ENCODE results near the gene BFSP2. TPM values are rescaled to one million over a fixed set of nuclear protein-coding genes. Genes with fewer than 3 reads are reported as not detected.

The BFSP2 gene
- total RNA-seq, 1 experiment from 2014 or later = not detected

DNA sequence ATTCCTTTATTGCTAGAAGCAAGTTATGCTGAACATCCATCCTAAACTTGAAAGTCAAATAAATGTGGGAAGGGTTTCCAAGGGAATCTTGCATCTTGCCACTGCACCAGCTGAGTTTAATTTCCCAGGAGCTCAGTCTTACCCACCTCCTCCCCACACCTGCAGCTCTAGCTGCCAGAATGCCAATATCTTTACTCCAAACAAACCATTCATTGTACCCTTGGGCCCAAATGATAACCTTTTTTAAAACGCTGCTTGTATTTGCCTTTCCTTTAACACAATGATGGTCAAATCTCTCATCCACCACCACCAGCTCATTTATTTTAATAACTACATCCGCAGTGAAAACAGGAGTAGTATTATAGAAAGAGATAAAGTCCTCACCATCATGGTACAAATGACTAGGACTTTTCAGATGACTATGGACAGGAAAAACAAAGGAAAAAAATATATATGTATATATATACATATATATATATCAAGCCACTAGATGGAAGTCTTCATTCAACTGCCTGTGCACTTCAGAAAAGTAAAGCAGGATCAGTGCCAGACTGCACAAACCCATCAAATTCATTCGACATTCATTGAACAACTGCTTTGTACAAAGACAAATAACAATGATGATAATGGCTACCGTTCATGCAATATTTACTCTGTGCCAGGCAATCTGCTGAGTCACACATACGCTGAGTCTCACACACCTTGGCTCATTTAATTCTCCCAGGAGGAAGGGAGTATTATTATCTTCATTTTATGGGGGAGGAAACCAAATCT, 44.0 kb downstream of the BFSP2 start:
- peaks cover 23% of the 10 kb centered on the region for H3K4me1 ChIP-seq (replicated peaks)
- peak in 1 of 2 experiments; percentile 76 for DNase-seq (ENCODE audit: low read depth in 1 of 2, low spot score in 2 of 2)
- H3K9me3 ChIP-seq (replicated peaks) = no peaks in the 10 kb centered on the region
- H3K4me3 ChIP-seq = no peak overlapping the region
- H3K27ac ChIP-seq = peak overlapping the region; percentile 64
- no peaks in the 10 kb centered on the region for H3K27me3 ChIP-seq (replicated peaks)
- H3K36me3 ChIP-seq = no peaks in the 10 kb centered on the region

DNA sequence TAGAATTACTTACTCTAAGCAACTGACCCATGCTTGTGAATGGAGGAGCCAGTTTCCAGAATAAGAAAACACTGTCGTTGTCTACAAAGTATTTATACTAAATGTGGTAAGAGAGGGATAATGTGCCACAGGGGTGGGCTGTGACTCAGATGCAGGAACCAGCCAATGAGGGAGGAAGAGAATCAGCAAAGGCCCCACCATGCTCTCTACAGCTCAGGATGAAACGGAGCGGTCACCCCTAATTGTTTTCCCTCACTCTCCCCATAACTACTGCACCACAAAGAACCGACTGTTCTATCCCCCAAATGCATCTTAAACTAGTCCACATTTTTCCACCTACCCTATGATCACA, 44.5 kb downstream of the BFSP2 start:
- H3K4me3 ChIP-seq = no peak overlapping the region
- no peaks in the 10 kb centered on the region for H3K36me3 ChIP-seq
- peak in 1 of 2 experiments; percentile 59 for DNase-seq (ENCODE audit: low read depth in 1 of 2, low spot score in 2 of 2)
- H3K9me3 ChIP-seq (replicated peaks) = no peaks in the 10 kb centered on the region
- H3K27ac ChIP-seq = peak overlapping the region; percentile 64
- peaks cover 23% of the 10 kb centered on the region for H3K4me1 ChIP-seq (replicated peaks)
- H3K27me3 ChIP-seq (replicated peaks) = no peaks in the 10 kb centered on the region

DNA sequence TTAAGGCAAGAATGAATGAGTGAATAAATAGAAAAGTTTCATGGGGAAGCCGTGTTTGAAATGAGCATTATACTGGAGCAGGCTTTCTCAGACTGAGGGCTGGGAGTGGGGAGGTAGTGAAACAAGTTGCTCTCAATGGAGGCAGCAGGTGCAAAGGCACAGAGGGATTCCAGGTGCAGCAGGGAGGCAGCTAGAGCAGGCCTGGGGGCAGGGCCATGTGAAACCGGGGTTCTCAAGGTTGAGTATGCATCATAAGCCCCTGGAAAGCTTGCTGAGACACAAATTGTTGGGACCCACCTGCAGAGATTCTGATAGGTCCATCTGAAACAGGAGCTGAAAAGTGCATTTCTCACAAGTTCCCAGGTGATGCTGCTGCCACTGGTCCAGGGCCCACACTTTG, 45.3 kb downstream of the BFSP2 start:
- H3K9me3 ChIP-seq (replicated peaks) = no peaks in the 10 kb centered on the region
- no peaks in the 10 kb centered on the region for H3K36me3 ChIP-seq
- no peak for DNase-seq (ENCODE audit: low read depth in 1 of 2, low spot score in 2 of 2)
- no peaks in the 10 kb centered on the region for H3K27me3 ChIP-seq (replicated peaks)
- H3K4me1 ChIP-seq (replicated peaks) = peaks cover 24% of the 10 kb centered on the region
- no peak overlapping the region for H3K4me3 ChIP-seq
- no peak overlapping the region for H3K27ac ChIP-seq

DNA sequence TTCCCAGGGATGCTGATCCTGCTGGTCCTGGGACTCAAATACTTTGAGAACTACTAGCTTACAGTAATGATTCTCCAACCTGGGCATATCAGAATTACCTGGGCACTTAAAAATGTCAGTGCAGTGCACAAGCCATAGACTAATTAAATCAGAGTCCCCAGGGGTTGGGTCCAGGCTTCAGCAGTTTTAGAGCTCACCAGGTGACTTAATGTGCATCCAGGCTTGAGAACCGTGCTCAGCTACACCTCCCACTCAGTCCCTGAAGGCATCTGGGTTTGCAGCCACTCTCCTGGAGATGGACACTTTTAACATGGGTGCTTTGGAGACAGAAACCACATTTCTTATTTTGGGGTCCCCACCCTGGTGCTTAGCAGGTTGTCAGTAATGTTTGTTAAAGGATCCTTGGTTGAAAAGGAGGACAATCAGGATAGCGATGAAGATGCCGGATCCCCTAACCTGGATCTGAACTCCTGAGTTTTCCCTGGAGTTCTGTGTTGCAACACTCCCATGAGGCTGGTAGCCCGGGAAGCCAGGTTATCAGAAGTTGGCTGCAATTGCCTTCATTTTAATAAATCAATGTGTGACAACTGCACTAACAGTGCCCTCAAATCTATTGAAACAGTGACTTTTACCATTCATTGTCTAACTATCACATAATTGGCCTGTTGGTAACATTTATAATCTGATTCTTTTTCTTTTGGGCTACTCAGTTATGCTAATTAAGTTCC, 48.1 kb downstream of the BFSP2 start:
- H3K9me3 ChIP-seq (replicated peaks) = no peaks in the 10 kb centered on the region
- no peak overlapping the region for H3K27ac ChIP-seq
- H3K4me3 ChIP-seq = no peak overlapping the region
- H3K27me3 ChIP-seq (replicated peaks) = no peaks in the 10 kb centered on the region
- H3K4me1 ChIP-seq (replicated peaks) = peaks cover 27% of the 10 kb centered on the region
- DNase-seq (ENCODE audit: low read depth in 1 of 2, low spot score in 2 of 2) = no peak
- H3K36me3 ChIP-seq = no peaks in the 10 kb centered on the region

DNA sequence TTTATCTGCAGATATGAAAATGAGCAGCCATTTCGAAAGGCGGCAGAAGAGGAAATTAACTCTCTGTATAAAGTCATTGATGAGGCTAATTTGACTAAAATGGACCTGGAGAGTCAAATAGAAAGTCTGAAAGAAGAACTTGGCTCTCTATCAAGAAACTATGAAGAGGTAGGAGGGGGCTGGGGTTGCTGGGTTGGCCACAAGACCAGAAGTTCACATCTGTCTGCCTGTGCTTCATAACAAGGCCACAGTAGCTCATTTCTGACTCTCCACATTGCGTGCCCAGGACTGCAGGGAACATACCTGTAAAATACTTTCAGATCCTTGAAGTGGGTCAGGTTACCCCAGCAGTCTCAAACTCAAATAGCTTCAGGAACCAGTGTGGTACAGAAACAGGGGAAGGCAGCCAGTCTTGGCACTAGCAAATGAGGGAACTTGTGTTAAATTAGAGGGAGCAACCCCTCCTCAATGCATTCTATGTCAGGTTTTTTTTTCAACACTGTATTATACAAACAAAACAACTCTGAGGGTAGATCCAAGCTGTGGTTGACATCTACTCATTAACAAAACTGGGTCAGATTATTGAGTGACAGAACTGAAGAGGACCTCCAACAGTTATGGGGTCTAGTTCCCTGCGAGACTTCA, 48.7 kb downstream of the BFSP2 start:
- H3K27ac ChIP-seq = no peak overlapping the region
- H3K4me3 ChIP-seq = no peak overlapping the region
- no peak for DNase-seq (ENCODE audit: low read depth in 1 of 2, low spot score in 2 of 2)
- no peaks in the 10 kb centered on the region for H3K27me3 ChIP-seq (replicated peaks)
- H3K9me3 ChIP-seq (replicated peaks) = no peaks in the 10 kb centered on the region
- no peaks in the 10 kb centered on the region for H3K36me3 ChIP-seq
- peaks cover 29% of the 10 kb centered on the region for H3K4me1 ChIP-seq (replicated peaks)

DNA sequence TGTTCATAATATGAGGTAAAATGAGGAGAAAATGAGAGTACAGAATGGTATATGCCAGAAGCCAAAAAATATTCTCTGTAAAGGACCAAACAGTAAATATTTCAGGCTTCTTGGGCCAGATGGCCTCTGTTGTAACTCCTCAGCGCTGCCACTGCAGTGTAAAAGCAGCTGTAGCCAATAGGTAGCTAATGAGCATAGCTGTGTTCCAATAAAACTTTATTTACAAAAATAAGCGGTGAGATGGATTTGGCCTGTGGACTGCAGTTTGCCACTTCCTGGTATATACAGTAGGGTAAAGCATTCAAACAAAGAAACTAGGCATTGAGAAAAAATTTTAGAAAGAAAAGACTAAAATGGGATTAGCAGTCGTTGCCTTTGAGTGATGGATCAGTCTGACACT, 51.5 kb downstream of the BFSP2 start:
- H3K27me3 ChIP-seq (replicated peaks) = no peaks in the 10 kb centered on the region
- no peak overlapping the region for H3K4me3 ChIP-seq
- no peak overlapping the region for H3K27ac ChIP-seq
- H3K36me3 ChIP-seq = no peaks in the 10 kb centered on the region
- peaks cover 21% of the 10 kb centered on the region for H3K4me1 ChIP-seq (replicated peaks)
- no peaks in the 10 kb centered on the region for H3K9me3 ChIP-seq (replicated peaks)
- DNase-seq (ENCODE audit: low read depth in 1 of 2, low spot score in 2 of 2) = no peak

DNA sequence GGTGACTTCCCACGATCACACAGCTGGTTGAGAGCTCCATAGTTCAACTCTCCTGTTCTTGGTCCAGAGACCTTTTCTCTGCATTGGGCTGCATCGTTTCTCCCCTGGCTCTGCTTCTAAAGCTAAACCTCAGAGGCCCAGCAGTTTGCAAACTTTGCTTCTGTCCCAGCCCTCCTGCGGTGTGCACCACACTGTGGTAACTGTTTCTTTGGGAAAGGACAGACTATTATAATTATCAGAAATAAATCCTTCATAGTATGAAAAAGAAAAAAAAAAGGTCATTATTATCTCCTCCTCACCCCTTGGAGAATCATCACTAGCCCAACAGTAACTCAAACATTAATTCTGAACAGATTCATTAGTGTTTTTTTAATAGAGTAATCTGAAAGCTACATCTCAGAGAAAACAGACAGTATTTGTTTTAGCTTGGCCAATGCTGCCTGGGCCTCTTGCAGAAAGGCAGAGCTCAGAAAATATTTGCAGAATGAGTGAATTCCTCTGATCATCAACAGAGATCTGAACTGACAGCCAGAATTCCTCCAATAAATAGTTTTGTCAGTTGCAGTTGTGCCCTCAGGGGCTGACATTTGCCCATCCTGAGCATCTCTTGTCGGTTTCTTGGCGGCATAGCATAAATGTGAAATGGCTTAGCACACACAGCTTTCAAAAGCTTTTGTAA, 52.9 kb downstream of the BFSP2 start:
- H3K4me3 ChIP-seq = no peak overlapping the region

DNA sequence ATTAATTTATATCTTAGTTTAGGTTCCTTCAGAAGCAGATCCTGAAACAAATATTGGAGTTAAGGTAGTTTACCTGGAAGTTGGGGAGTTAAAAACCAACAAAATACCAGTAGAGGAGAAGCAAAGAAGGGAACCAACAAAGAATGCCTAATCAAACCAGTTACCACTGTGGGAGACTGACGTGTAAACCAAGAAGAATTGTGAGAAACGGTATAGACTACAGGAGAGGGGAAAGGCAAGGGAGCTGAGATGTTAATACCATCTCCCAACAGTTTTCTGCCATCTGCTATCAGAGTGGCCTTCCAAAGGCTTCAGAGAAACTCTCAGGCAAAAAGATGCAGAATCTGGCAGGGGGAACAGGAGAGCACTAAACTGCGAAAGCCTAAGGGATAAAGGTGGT, 53.5 kb downstream of the BFSP2 start:
- Histone ChIP-seq H3K9me3 (replicated peaks) (no peaks in the 10 kb centered on the region), H3K27ac (0 out of 2 replicates have a peak overlapping the region, but pooled peaks have one; percentile 8), H3K27me3 (replicated peaks) (no peaks in the 10 kb centered on the region), H3K36me3 (no peaks in the 10 kb centered on the region), H3K4me3 (no peak overlapping the region), H3K4me1 (replicated peaks) (peaks cover 21% of the 10 kb centered on the region)
- no peak for DNase-seq (ENCODE audit: low read depth in 1 of 2, low spot score in 2 of 2)

More for the DNA sequence above, 52.9 kb downstream of the BFSP2 start:
- Histone ChIP-seq H3K36me3 (no peaks in the 10 kb centered on the region), H3K4me1 (replicated peaks) (peaks cover 21% of the 10 kb centered on the region), H3K9me3 (replicated peaks) (no peaks in the 10 kb centered on the region), H3K27ac (no peak overlapping the region), H3K27me3 (replicated peaks) (no peaks in the 10 kb centered on the region)
- no peak for DNase-seq (ENCODE audit: low read depth in 1 of 2, low spot score in 2 of 2)

DNA sequence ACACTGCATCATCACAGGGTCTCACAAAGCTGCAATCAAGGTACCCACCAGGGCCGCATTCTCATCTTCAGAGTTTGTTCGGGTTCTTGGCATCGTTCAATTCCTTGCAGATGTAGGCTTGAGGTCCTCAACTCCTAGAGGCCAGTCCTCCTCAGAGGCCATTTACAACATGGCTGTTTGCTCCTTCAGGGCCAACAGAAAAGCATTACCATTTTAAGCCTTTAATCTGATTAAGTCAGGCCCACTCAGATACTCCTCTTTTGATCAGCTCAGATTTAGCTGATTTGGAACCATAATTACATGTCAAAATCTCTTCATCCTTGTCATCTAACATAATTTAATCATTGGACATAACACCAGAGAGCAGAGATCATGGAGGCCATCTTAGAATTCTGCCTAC, 55.4 kb downstream of the BFSP2 start:
- Histone ChIP-seq H3K27ac (no peak overlapping the region), H3K4me1 (replicated peaks) (peaks cover 18% of the 10 kb centered on the region), H3K4me3 (no peak overlapping the region), H3K36me3 (no peaks in the 10 kb centered on the region), H3K27me3 (replicated peaks) (no peaks in the 10 kb centered on the region), H3K9me3 (replicated peaks) (no peaks in the 10 kb centered on the region)
- no peak for DNase-seq (ENCODE audit: low read depth in 1 of 2, low spot score in 2 of 2)

DNA sequence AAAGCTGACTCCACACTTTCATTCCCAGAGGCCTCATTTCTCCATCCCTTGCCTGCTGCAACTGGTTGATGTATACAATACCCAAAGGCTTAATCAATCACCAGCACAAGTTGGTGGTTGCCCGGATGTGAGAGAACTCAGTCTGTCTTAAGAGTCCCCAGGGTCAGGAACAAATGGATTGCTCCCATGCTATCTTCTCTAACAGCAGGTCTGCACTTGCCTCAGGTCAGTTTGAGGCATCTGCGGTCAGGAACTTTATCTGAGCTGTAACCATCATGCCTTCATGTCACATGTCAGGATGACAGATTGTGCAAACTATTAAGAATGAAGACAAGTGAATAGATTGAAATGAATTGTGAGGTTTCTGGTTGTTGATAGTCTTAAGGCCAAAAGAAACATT, 56.1 kb downstream of the BFSP2 start:
- Histone ChIP-seq H3K27me3 (replicated peaks) (no peaks in the 10 kb centered on the region), H3K4me3 (no peak overlapping the region), H3K4me1 (replicated peaks) (peaks cover 18% of the 10 kb centered on the region), H3K9me3 (replicated peaks) (no peaks in the 10 kb centered on the region), H3K27ac (no peak overlapping the region), H3K36me3 (no peaks in the 10 kb centered on the region)
- DNase-seq (ENCODE audit: low read depth in 1 of 2, low spot score in 2 of 2) = no peak

DNA sequence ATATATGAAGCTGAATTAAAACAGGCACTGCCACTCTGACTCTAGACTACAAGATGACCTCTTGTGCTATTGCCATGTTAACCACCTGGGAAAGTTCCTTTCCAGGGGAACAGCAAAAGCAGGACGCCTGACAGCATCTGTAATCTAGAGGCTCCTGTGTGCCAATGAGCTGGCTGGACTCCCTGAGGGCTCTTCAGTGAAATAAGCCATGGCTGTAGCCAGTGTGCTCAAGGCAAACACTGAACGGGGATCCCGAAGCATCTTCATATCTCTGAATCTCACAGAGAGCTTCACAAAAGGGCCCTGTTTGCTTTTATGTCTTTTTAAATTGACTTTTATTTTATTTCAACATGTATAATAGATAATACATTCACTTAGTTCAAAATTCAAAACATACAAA, 57.2 kb downstream of the BFSP2 start:
- Histone ChIP-seq H3K36me3 (no peaks in the 10 kb centered on the region), H3K27ac (no peak overlapping the region)
- DNase-seq (ENCODE audit: low read depth in 1 of 2, low spot score in 2 of 2) = no peak

DNA sequence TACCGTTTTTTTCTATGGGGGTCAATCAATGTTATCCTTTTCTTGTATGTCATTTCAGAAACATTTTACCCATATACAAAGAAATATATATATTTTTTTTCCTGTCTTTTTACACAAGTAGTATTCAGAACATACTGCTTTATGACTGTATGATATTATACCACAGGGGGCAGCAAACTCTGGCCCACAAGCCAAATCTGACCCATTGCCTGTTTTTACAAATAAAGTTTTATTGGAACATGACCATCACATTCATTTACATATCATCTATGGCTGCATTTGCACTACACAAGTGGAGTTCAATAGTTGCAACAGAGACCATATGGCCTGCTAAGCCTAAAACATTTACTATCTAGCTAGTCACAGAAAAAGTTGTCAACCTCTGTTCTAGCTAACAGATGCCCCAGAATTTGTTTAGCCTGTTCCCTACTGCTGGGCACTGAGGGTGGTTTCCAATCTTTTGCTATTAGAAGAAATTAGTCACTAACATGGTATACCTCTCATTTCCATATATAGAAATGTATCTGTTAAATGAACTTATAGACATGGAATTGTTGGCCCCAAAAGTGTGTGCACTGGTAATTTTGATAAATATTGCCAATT, 57.7 kb downstream of the BFSP2 start:
- Histone ChIP-seq H3K36me3 (no peaks in the 10 kb centered on the region), H3K27ac (no peak overlapping the region), H3K4me3 (no peak overlapping the region), H3K27me3 (replicated peaks) (no peaks in the 10 kb centered on the region), H3K9me3 (replicated peaks) (no peaks in the 10 kb centered on the region), H3K4me1 (replicated peaks) (peaks cover 14% of the 10 kb centered on the region)
- DNase-seq (ENCODE audit: low read depth in 1 of 2, low spot score in 2 of 2) = no peak

More for the DNA sequence above, 57.2 kb downstream of the BFSP2 start:
- Histone ChIP-seq H3K4me1 (replicated peaks) (peaks cover 18% of the 10 kb centered on the region), H3K9me3 (replicated peaks) (no peaks in the 10 kb centered on the region), H3K4me3 (no peak overlapping the region), H3K27me3 (replicated peaks) (no peaks in the 10 kb centered on the region)

DNA sequence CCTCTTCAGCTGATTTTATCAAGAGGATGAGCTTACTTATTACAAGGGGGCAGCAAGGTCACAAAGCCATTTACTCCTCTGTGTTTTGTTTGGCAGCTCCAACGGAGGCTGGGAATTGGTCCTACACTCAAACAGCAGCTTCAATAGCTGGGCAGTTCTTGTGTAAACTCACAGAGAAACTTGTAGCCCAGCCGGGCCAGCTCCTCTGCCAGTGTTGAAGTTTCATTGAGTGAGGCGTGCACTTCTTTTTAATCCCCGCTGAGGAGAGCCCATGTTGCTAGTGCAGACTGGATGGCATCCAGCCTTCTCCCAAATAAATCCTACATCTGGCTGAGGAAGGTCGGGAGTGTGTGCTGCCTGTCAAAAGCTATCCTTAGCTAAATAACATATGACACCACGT, 59.5 kb downstream of the BFSP2 start:
- H3K27me3 ChIP-seq (replicated peaks) = no peaks in the 10 kb centered on the region
- H3K9me3 ChIP-seq (replicated peaks) = no peaks in the 10 kb centered on the region
- H3K27ac ChIP-seq = no peak overlapping the region
- DNase-seq (ENCODE audit: low read depth in 1 of 2, low spot score in 2 of 2) = no peak
- no peak overlapping the region for H3K4me3 ChIP-seq
- H3K4me1 ChIP-seq (replicated peaks) = no peaks in the 10 kb centered on the region; the same call in 1 of the 2 replicates
- H3K36me3 ChIP-seq = no peaks in the 10 kb centered on the region
